Prostate gland (tissue), 2 donors: ENCODE data around the gene L3HYPDH. TPM values are rescaled to one million over a fixed set of nuclear protein-coding genes. Genes with fewer than 3 reads are reported as not detected.
"Not testable (repeated sequence)": the region's sequence is repeated elsewhere in the genome, so short reads cannot be mapped to it uniquely, and the experiment has no call there.

Source experiments
- DNase-seq: peaks from one replicate; pipeline ENCODE4 v3.0.0-alpha.2; 2019; ENCODE audit warnings: low spot score
- H3K27ac ChIP-seq, 2 donors: fragments of 200-600 bp; sonication (generic); 2 replicates each; pipeline ENCODE4 v1.5.1; 2017 to 2019
- H3K27me3 ChIP-seq: fragments of 200-600 bp; sonication (generic); replicated peaks from 2 replicates; pipeline ENCODE4 v1.5.1; 2019; ENCODE audit not compliant: insufficient read depth
- H3K36me3 ChIP-seq, 2 donors: fragments of 200-600 bp; sonication (generic); 1 replicate in 1 of 2; 2 replicates in 1 of 2; pipeline versions ENCODE4 v1.5.1 to v1.8.1; 2017 to 2019
- H3K4me1 ChIP-seq: fragments of 200-600 bp; sonication (generic); replicated peaks from 2 replicates; pipeline ENCODE4 v1.5.1; 2019
- H3K4me3 ChIP-seq, 2 donors: fragments of 200-600 bp; sonication (generic); 2 replicates each; pipeline ENCODE4 v1.5.1; 2017 to 2019
- H3K9me3 ChIP-seq: fragments of 200-600 bp; sonication (generic); 2 replicates; pipeline ENCODE4 v1.5.1; 2017
- CTCF ChIP-seq, 4 experiments: fragments of 200-600 bp in 2 of 4; fragments of 450-650 bp in 2 of 4; sonication (generic) in 2 of 4; IDR thresholded peaks; 1 replicate in 3 of 4; 2 replicates in 1 of 4; pipeline ENCODE4 v1.5.1; 2016 to 2019; ENCODE audit warnings: antibody characterized with exemption in 4 of 4, mild to moderate bottlenecking in 2 of 4, moderate library complexity in 2 of 4
- POLR2A ChIP-seq: fragments of 450-650 bp; IDR thresholded peaks from one replicate; pipeline ENCODE4 v1.6.1; 2016; ENCODE audit warnings: antibody characterized with exemption, mild to moderate bottlenecking
- POLR2AphosphoS5 ChIP-seq: sonication (generic); formaldehyde crosslinking; IDR thresholded peaks from one replicate; pipeline ENCODE4 v1.6.1; 2017; ENCODE audit warnings: antibody characterized with exemption
- WGBS: methylation state at CpG from one replicate; pipeline ENCODE4 v1.1.5; 2018; 5-methylcytosine and 5-hydroxymethylcytosine counted together
- intact Hi-C: fragments of 100-400 bp; cut with DNase I; formaldehyde crosslinking; loops from one replicate; pipeline ENCODE4 v1.14.2; 2022
- total RNA-seq, 2 donors: library from RNA; depleted of rRNA; stranded (reverse); fragments of >200 nt; gene quantifications; one replicate each; pipeline ENCODE4 v1.1.0, GENCODE V29; 2016

Gene L3HYPDH
- total RNA-seq, 2 donors from 2014 or later, result 34.6 to 50.3 TPM

GRCh38 chr14:59448673-59449072, 35.5 kb downstream of the L3HYPDH start:
- H3K4me3 ChIP-seq, H3K27me3 ChIP-seq, H3K9me3 ChIP-seq, intact Hi-C loops, H3K4me1 ChIP-seq, H3K27ac ChIP-seq, DNase-seq, H3K36me3 ChIP-seq: not testable (repeated sequence)
- peak; percentile 14 for TF ChIP-seq POLR2AphosphoS5
- 46% methylated on average over 2 of the region's 2 CpGs for WGBS

GRCh38 chr14:59439256-59439965, 44.8 kb downstream of the L3HYPDH start:
- 55% methylated on average over 5 of the region's 5 CpGs for WGBS
- Histone ChIP-seq H3K4me3 (no peak overlapping the region), H3K36me3 (no peaks in the 10 kb centered on the region), H3K27me3 (no peaks in the 10 kb centered on the region), H3K9me3 (no peaks in the 10 kb centered on the region), H3K27ac (no peak overlapping the region), H3K4me1 (no peaks in the 10 kb centered on the region)
- DNase-seq, result no peak
- intact Hi-C loops, result no loop called here
- no peak for TF ChIP-seq CTCF (IDR thresholded peaks at IDR 0.05)
- no peak for TF ChIP-seq POLR2A
- TF ChIP-seq POLR2AphosphoS5, result no peak

DNA sequence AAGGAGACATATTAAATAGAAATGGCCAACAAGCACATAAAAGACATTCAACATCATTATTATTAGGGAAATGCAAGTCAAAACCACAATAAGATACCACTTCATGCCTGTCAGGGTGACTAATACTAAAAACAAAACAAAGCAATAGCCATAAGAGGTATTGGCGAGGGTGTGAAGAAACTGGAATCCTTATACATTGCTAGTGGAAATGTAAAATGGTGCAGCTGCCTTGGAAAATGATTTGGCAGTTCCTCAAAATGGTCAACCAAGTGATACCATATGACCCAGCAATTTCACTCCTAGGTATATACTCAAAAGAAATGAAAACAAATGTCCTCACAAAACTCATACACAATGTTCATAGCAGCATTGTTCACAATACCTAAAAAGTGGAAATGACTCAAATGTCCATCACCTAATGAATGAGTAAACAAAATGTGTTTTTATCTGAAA, 46.0 kb downstream of the L3HYPDH start:
- no peak for DNase-seq
- Histone ChIP-seq H3K36me3 (no peaks in the 10 kb centered on the region), H3K4me3 (no peak overlapping the region), H3K27ac (no peak overlapping the region), H3K4me1 (no peaks in the 10 kb centered on the region), H3K27me3 (no peaks in the 10 kb centered on the region), H3K9me3 (no peaks in the 10 kb centered on the region)
- TF ChIP-seq CTCF (IDR thresholded peaks at IDR 0.05), result no peak
- 80% methylated on average over 1 of the region's 1 CpG for WGBS
- intact Hi-C loops, result no loop called here

GRCh38 chr14:59435987-59436386, 48.2 kb downstream of the L3HYPDH start:
- WGBS, result 82% methylated on average over 1 of the region's 1 CpG
- TF ChIP-seq POLR2AphosphoS5 (no peak), POLR2A (no peak), CTCF (IDR thresholded peaks at IDR 0.05) (no peak)
- no peaks in the 10 kb centered on the region for H3K27me3 ChIP-seq

GRCh38 chr14:59435101-59435500, 49.1 kb downstream of the L3HYPDH start:
- 89% methylated on average over 3 of the region's 3 CpGs for WGBS
- no peak for DNase-seq
- Histone ChIP-seq H3K4me3 (no peak overlapping the region), H3K27me3 (no peaks in the 10 kb centered on the region), H3K27ac (no peak overlapping the region), H3K9me3 (no peaks in the 10 kb centered on the region), H3K4me1 (no peaks in the 10 kb centered on the region), H3K36me3 (no peaks in the 10 kb centered on the region)
- intact Hi-C loops, result no loop called here
- TF ChIP-seq POLR2AphosphoS5 (no peak), POLR2A (no peak), CTCF (IDR thresholded peaks at IDR 0.05) (no peak)

More at GRCh38 chr14:59435987-59436386, 48.2 kb downstream of the L3HYPDH start:
- DNase-seq, result no peak
- H3K27ac ChIP-seq, result no peak overlapping the region
- no peaks in the 10 kb centered on the region for H3K9me3 ChIP-seq
- no peak overlapping the region for H3K4me3 ChIP-seq
- no peaks in the 10 kb centered on the region for H3K36me3 ChIP-seq
- H3K4me1 ChIP-seq, result no peaks in the 10 kb centered on the region
- intact Hi-C loops, result no loop called here
